Renal pelvis (tissue), 4 donors: Measurements from ENCODE around the gene HS3ST3B1. TPM values are rescaled to one million over a fixed set of nuclear protein-coding genes. Genes with fewer than 3 reads are reported as not detected.

Experiments used
- DNase-seq: peaks from one replicate; pipeline ENCODE4 v3.0.0-alpha.2; 2013
- polyA plus RNA-seq, 3 donors: library from polyadenylated mRNA; unstranded; fragments of 120-200 nt; gene quantifications; one replicate each; pipeline ENCODE4 v1.2.1, GENCODE V29; 2013; ENCODE audit not compliant: insufficient read length in 3 of 3

HS3ST3B1 gene
- polyA plus RNA-seq, 3 donors, result 25.2 to 32.1 (median 27.7) TPM

GRCh38 chr17:14341866-14342265 lies 41.0 kb downstream of the HS3ST3B1 start:
- DNase-seq, result no peak

GRCh38 chr17:14346801-14347200 lies 45.9 kb downstream of the HS3ST3B1 start:
- DNase-seq, result no peak

GRCh38 chr17:14351493-14351892 lies 50.6 kb downstream of the HS3ST3B1 start:
- no peak for DNase-seq

GRCh38 chr17:14352136-14352535 lies 51.3 kb downstream of the HS3ST3B1 start:
- no peak for DNase-seq

- DNase-seq, result no peak
Observed at GRCh38 chr17:14353861-14354474, 53.1 kb downstream of the HS3ST3B1 start.

GRCh38 chr17:14354807-14355206 lies 53.9 kb downstream of the HS3ST3B1 start:
- no peak for DNase-seq

GRCh38 chr17:14355556-14355955 lies 54.7 kb downstream of the HS3ST3B1 start:
- no peak for DNase-seq

GRCh38 chr17:14359163-14360020 lies 58.5 kb downstream of the HS3ST3B1 start:
- DNase-seq, result no peak

GRCh38 chr17:14360856-14361255 lies 60.0 kb downstream of the HS3ST3B1 start:
- no peak for DNase-seq

- DNase-seq, result no peak
Observed at GRCh38 chr17:14361470-14361869, 60.6 kb downstream of the HS3ST3B1 start.

- DNase-seq, result no peak
Observed at GRCh38 chr17:14361945-14362508, 61.1 kb downstream of the HS3ST3B1 start.

- no peak for DNase-seq
Observed at GRCh38 chr17:14366199-14366598, 65.3 kb downstream of the HS3ST3B1 start.

- no peak for DNase-seq
Observed at GRCh38 chr17:14372461-14372860, 71.6 kb downstream of the HS3ST3B1 start.

- DNase-seq, result no peak
Observed at GRCh38 chr17:14372905-14373613, 72.2 kb downstream of the HS3ST3B1 start.

GRCh38 chr17:14373614-14374259 lies 72.9 kb downstream of the HS3ST3B1 start:
- no peak for DNase-seq

- DNase-seq, result no peak
Observed at GRCh38 chr17:14374268-14374667, 73.4 kb downstream of the HS3ST3B1 start.

- no peak for DNase-seq
Observed at GRCh38 chr17:14376666-14377065, 75.8 kb downstream of the HS3ST3B1 start.

- no peak for DNase-seq
Observed at GRCh38 chr17:14381606-14382005, 80.7 kb downstream of the HS3ST3B1 start.

GRCh38 chr17:14387036-14387435 lies 86.2 kb downstream of the HS3ST3B1 start:
- DNase-seq, result no peak

- DNase-seq, result no peak
Observed at GRCh38 chr17:14389681-14390080, 88.8 kb downstream of the HS3ST3B1 start.

GRCh38 chr17:14393723-14394122 lies 92.8 kb downstream of the HS3ST3B1 start:
- DNase-seq, result no peak

GRCh38 chr17:14395255-14395654 lies 94.4 kb downstream of the HS3ST3B1 start:
- no peak for DNase-seq
